HepG2 (cell line): Measurements from ENCODE around the gene PHKG2. TPM values are rescaled to one million over a fixed set of nuclear protein-coding genes. Genes with fewer than 3 reads are reported as not detected.
A peak's percentile ranks its signal among the peaks of the same experiment; 100 is the strongest.

Experiments used
- BRCA1 ChIP-seq: sonication (generic); formaldehyde crosslinking; IDR thresholded peaks from 2 replicates; pipeline ENCODE4 v1.4.0; 2020; ENCODE audit warnings: missing genetic modification reagents
- DPF2 ChIP-seq: sonication (generic); formaldehyde crosslinking; IDR thresholded peaks from 2 replicates; pipeline ENCODE4 v1.4.0; 2020; ENCODE audit warnings: mild to moderate bottlenecking, low read depth, missing genetic modification reagents, borderline replicate concordance
- FLYWCH1 ChIP-seq: sonication (generic); formaldehyde crosslinking; IDR thresholded peaks from 2 replicates; pipeline ENCODE4 v1.8.1; 2023; ENCODE audit warnings: mild to moderate bottlenecking, missing genetic modification reagents
- PAX8 ChIP-seq: sonication (generic); formaldehyde crosslinking; IDR thresholded peaks from 2 replicates; pipeline ENCODE4 v1.8.0; 2022; ENCODE audit warnings: mild to moderate bottlenecking, missing genetic modification reagents, borderline replicate concordance
- RCOR2 ChIP-seq: IDR thresholded peaks from 2 replicates; pipeline ENCODE4 v1.6.1; 2016; ENCODE audit warnings: missing biosample characterization, missing genetic modification reagents
- SETDB1 ChIP-seq: sonication (generic); formaldehyde crosslinking; IDR thresholded peaks from 2 replicates; pipeline ENCODE4 v1.5.1; 2020; ENCODE audit warnings: missing genetic modification reagents, mild to moderate bottlenecking, borderline replicate concordance
- SRSF4 ChIP-seq: fragments of 200-400 bp; formaldehyde crosslinking; IDR thresholded peaks from one replicate; pipeline ENCODE4 v1.6.1; 2018; ENCODE audit warnings: mild to moderate bottlenecking, low read depth, low read length, moderate library complexity; ENCODE audit not compliant: poor library complexity, severe bottlenecking
- XRCC5 ChIP-seq: fragments of 200-400 bp; formaldehyde crosslinking; optimal IDR thresholded peaks from 2 replicates; pipeline ENCODE3; 2017; ENCODE audit warnings: mild to moderate bottlenecking, low read length
- ZBTB3 ChIP-seq: sonication (generic); formaldehyde crosslinking; IDR thresholded peaks from 2 replicates; pipeline ENCODE4 v1.4.0; 2020; ENCODE audit warnings: low read depth, mild to moderate bottlenecking, moderate library complexity, missing genetic modification reagents, borderline replicate concordance
- ZNF619 ChIP-seq: sonication (generic); formaldehyde crosslinking; IDR thresholded peaks from 2 replicates; pipeline ENCODE4 v1.4.0; 2020; ENCODE audit warnings: mild to moderate bottlenecking, missing genetic modification reagents
- ZNF672 ChIP-seq: sonication (generic); formaldehyde crosslinking; IDR thresholded peaks from 2 replicates; pipeline ENCODE4 v1.8.1; 2022; ENCODE audit warnings: missing genetic modification reagents
- ZSCAN25 ChIP-seq: sonication (generic); formaldehyde crosslinking; IDR thresholded peaks from 2 replicates; pipeline ENCODE4 v1.8.0; 2022; ENCODE audit warnings: mild to moderate bottlenecking, missing genetic modification reagents
- polyA plus RNA-seq, 8 experiments: library from polyadenylated mRNA; depleted of rRNA in 3 of 8; stranded (reverse) in 7 of 8; unstranded in 1 of 8; fragments of >200 nt; fragmentation: Illumina TruSeq in 4 of 8; extraction: Trizol in 4 of 8; gene quantifications; 2 replicates each; pipeline versions ENCODE4 v1.2.1 to v1.2.3, GENCODE V29; 2011 to 2016; ENCODE audit warnings: low read depth in 4 of 8, missing spikeins in 1 of 8, mixed read lengths in 1 of 8; ENCODE audit not compliant: insufficient read depth in 1 of 8
- total RNA-seq, 5 experiments: library from RNA; depleted of rRNA; stranded (reverse); fragments of >200 nt; fragmentation: Illumina TruSeq; extraction: Trizol; gene quantifications; 2 replicates each; pipeline ENCODE4 v1.2.3, GENCODE V29; 2016; ENCODE audit warnings: low read depth in 1 of 5
- TF ChIP-seq, protein P1 (sequence below): sonication (generic); formaldehyde crosslinking; conservative IDR thresholded peaks from 2 replicates; pipeline ENCODE4 v1.4.0; 2020; ENCODE audit warnings: missing genetic modification reagents
- TF ChIP-seq, protein P2 (sequence below): sonication (generic); formaldehyde crosslinking; IDR thresholded peaks from 2 replicates; pipeline ENCODE4 v1.4.0; 2020; ENCODE audit warnings: missing genetic modification reagents, borderline replicate concordance
- TF ChIP-seq, protein P3 (sequence below): IDR thresholded peaks from 2 replicates; pipeline ENCODE4 v1.6.1; 2012; ENCODE audit warnings: low read depth, low read length, improper control_type of control experiment
- TF ChIP-seq, protein P4 (sequence below): sonication (generic); formaldehyde crosslinking; IDR thresholded peaks from 2 replicates; pipeline ENCODE4 v1.4.0; 2020; ENCODE audit warnings: missing genetic modification reagents; ENCODE audit errors: not compliant biosample characterization
- TF ChIP-seq, protein P5 (sequence below): sonication (generic); formaldehyde crosslinking; IDR thresholded peaks from 2 replicates; pipeline ENCODE4 v1.5.0; 2020; ENCODE audit warnings: mild to moderate bottlenecking, missing genetic modification reagents
- TF ChIP-seq, protein P6 (sequence below): sonication (generic); formaldehyde crosslinking; IDR thresholded peaks from 2 replicates; pipeline ENCODE4 v1.4.0; 2020; ENCODE audit warnings: missing genetic modification reagents

The PHKG2 gene
- total and polyA plus RNA-seq, 2 of the 13 experiments (the other 11 are each of a cell fraction or from before 2014, with no cell fraction given) = 37.4 to 42.1 TPM

DNA sequence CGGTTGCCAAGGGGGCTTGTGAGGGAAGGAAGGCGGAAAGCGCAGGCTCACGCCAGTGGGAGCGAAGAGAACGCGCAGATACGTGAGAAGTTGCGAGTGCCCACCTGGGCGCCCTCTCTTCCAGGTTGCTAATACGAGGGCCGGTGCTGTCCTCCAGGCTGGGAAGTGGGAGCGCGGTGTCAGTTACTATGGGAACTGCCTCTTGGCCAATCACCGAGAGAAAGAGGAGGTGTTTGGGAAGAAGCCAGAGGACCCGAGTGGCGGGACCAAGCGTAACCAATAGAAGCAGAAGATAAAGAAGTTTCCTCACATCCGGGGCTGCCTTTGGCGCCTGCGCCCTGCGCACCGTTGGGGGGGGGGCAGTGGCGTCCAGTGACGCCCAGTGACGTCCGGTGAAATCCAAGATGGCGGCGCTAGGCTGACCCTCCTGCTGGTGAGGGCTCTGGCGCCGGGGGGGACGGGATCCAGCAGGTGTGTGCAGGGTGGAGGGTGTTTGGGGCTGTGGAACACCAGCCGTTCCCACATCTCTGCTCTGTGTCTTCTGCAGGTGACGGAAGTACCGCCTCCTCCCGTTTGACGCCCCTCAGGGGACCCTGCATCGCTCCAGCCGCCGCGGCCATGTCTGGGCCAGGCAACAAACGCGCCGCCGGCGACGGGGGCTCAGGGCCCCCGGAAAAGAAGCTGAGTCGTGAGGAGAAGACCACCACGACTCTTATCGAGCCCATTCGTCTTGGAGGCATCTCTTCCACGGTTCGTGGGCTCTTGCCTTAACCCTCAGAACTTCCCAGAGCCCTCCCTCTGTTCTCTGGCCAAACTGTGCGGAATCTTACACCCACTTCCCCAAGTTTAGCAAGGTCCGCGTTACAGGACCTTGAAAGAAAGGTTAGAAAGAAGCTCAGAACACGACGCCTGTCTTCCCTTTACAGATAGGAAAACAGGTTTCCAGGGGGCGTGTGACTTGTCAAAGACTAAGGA lies 14.0 kb downstream of the PHKG2 start, which contains the start of the genes CFAP119 and RNF40 (continued):
- no peak for TF ChIP-seq FLYWCH1
- TF ChIP-seq, protein P1, sequence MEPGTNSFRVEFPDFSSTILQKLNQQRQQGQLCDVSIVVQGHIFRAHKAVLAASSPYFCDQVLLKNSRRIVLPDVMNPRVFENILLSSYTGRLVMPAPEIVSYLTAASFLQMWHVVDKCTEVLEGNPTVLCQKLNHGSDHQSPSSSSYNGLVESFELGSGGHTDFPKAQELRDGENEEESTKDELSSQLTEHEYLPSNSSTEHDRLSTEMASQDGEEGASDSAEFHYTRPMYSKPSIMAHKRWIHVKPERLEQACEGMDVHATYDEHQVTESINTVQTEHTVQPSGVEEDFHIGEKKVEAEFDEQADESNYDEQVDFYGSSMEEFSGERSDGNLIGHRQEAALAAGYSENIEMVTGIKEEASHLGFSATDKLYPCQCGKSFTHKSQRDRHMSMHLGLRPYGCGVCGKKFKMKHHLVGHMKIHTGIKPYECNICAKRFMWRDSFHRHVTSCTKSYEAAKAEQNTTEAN = peak; percentile 77
- no peak for TF ChIP-seq RCOR2 (CRISPR knock-in tag)
- TF ChIP-seq, protein P2, sequence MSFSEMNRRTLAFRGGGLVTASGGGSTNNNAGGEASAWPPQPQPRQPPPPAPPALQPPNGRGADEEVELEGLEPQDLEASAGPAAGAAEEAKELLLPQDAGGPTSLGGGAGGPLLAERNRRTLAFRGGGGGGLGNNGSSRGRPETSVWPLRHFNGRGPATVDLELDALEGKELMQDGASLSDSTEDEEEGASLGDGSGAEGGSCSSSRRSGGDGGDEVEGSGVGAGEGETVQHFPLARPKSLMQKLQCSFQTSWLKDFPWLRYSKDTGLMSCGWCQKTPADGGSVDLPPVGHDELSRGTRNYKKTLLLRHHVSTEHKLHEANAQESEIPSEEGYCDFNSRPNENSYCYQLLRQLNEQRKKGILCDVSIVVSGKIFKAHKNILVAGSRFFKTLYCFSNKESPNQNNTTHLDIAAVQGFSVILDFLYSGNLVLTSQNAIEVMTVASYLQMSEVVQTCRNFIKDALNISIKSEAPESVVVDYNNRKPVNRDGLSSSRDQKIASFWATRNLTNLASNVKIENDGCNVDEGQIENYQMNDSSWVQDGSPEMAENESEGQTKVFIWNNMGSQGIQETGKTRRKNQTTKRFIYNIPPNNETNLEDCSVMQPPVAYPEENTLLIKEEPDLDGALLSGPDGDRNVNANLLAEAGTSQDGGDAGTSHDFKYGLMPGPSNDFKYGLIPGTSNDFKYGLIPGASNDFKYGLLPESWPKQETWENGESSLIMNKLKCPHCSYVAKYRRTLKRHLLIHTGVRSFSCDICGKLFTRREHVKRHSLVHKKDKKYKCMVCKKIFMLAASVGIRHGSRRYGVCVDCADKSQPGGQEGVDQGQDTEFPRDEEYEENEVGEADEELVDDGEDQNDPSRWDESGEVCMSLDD (CRISPR knock-in tag) = 0 out of 2 replicates have a peak, but pooled peaks have one; percentile 56
- no peak for TF ChIP-seq ZNF672 (CRISPR knock-in tag)
- TF ChIP-seq, protein P3, sequence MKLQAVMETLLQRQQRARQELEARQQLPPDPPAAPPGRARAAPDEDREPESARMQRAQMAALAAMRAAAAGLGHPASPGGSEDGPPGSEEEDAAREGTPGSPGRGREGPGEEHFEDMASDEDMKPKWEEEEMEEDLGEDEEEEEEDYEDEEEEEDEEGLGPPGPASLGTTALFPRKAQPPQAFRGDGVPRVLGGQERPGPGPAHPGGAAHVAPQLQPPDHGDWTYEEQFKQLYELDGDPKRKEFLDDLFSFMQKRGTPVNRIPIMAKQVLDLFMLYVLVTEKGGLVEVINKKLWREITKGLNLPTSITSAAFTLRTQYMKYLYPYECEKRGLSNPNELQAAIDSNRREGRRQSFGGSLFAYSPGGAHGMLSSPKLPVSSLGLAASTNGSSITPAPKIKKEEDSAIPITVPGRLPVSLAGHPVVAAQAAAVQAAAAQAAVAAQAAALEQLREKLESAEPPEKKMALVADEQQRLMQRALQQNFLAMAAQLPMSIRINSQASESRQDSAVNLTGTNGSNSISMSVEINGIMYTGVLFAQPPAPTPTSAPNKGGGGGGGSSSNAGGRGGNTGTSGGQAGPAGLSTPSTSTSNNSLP = no peak
- 0 out of 2 replicates have a peak, but pooled peaks have one; percentile 24 for TF ChIP-seq ZBTB3 (CRISPR knock-in tag)
- TF ChIP-seq, protein P4, sequence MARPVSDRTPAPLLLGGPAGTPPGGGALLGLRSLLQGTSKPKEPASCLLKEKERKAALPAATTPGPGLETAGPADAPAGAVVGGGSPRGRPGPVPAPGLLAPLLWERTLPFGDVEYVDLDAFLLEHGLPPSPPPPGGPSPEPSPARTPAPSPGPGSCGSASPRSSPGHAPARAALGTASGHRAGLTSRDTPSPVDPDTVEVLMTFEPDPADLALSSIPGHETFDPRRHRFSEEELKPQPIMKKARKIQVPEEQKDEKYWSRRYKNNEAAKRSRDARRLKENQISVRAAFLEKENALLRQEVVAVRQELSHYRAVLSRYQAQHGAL (CRISPR knock-in tag) = no peak
- peak; percentile 43 for TF ChIP-seq XRCC5
- TF ChIP-seq SRSF4 = no peak
- TF ChIP-seq ZSCAN25 (CRISPR knock-in tag) = peak; percentile 68; the same call in 1 of the 2 replicates
- TF ChIP-seq PAX8 (CRISPR knock-in tag) = no peak
- TF ChIP-seq, protein P5, sequence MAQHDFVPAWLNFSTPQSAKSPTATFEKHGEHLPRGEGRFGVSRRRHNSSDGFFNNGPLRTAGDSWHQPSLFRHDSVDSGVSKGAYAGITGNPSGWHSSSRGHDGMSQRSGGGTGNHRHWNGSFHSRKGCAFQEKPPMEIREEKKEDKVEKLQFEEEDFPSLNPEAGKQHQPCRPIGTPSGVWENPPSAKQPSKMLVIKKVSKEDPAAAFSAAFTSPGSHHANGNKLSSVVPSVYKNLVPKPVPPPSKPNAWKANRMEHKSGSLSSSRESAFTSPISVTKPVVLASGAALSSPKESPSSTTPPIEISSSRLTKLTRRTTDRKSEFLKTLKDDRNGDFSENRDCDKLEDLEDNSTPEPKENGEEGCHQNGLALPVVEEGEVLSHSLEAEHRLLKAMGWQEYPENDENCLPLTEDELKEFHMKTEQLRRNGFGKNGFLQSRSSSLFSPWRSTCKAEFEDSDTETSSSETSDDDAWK (CRISPR knock-in tag) = no peak
- TF ChIP-seq DPF2 (CRISPR knock-in tag) = 0 out of 2 replicates have a peak, but pooled peaks have one; percentile 12
- TF ChIP-seq ZNF619 = 0 out of 2 replicates have a peak, but pooled peaks have one; percentile 52
- no peak for TF ChIP-seq BRCA1 (CRISPR knock-in tag)
- TF ChIP-seq, protein P6, sequence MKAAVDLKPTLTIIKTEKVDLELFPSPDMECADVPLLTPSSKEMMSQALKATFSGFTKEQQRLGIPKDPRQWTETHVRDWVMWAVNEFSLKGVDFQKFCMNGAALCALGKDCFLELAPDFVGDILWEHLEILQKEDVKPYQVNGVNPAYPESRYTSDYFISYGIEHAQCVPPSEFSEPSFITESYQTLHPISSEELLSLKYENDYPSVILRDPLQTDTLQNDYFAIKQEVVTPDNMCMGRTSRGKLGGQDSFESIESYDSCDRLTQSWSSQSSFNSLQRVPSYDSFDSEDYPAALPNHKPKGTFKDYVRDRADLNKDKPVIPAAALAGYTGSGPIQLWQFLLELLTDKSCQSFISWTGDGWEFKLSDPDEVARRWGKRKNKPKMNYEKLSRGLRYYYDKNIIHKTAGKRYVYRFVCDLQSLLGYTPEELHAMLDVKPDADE (CRISPR knock-in tag) = no peak; the same call in 1 of the 2 replicates
- no peak for TF ChIP-seq SETDB1 (CRISPR knock-in tag)
